Stimulated activated CD8-positive, alpha-beta memory T cell treated with anti-CD3 and anti-CD28 coated beads, Interleukin-4, amount 100 ng/mL, for 1 hour (primary cell): ENCODE data around the gene LMO7.
"Not testable (repeated sequence)": the region's sequence is repeated elsewhere in the genome, so short reads cannot be mapped to it uniquely, and the experiment has no call there.

Experiments used
- DNase-seq, 2 donors: peaks; one replicate each; pipeline ENCODE4 v3.0.0-alpha.2; 2020; ENCODE audit warnings: low read depth in 2 of 2, low spot score in 1 of 2

LMO7 gene

DNA sequence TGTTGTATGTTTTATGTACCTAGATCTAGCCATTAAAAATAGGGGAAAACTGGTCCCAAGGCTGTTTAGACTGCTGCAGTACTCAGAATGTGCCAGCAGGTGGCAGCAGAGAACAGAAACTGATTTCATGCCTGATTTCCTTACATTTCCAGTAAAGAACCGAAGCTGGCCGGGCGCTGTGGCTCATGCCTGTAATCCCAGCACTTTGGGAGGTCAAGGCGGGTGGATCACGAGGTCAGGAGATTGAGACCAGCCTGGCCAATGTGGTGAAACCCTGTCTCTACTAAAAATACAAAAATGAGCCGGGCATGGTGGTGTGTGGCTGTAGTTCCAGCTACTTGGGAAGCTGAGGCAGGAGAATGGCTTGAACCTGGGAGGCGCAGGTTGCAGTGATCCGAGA, 59.8 kb downstream of the LMO7 start:
- DNase-seq = peak; percentile 54 to 56

DNA sequence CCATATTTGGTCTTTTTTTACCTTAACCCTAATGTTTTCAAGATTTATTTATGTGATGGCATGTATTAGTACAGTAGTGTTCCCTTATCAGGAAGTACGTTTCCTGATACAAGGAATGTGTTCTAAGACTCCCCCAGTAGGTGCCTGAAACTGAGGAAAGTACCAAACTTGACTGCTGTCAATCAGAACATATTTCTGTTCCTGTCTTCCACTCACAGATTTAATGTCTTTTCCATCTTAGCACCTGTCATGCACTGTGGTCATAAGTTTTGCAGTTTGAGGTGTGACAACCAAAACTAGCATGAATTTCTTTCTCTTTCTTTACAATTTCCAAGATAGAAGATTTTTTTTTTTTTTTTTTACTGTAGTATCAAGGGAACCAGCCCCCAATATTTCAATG, 62.9 kb downstream of the LMO7 start:
- DNase-seq = no peak

DNA sequence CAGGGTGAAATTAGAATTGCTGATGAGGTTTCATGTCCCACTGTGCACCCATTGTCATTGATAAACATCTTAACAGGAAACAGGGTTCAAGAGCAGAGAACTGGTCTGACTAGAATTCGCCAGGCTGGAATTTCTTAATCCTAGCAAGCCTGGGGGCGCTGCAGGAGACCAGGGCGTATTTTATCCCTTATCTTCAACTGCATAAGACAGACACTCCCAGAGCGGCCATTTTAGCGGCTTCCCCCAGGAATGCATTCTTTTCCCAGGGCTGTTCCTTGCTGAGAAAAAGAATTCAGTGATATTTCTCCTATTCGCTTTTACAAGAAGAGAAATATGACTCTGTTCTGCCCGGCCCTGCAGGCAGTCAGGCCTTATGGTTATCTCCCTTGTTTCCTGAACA, 63.6 kb downstream of the LMO7 start:
- DNase-seq = not testable (repeated sequence)

DNA sequence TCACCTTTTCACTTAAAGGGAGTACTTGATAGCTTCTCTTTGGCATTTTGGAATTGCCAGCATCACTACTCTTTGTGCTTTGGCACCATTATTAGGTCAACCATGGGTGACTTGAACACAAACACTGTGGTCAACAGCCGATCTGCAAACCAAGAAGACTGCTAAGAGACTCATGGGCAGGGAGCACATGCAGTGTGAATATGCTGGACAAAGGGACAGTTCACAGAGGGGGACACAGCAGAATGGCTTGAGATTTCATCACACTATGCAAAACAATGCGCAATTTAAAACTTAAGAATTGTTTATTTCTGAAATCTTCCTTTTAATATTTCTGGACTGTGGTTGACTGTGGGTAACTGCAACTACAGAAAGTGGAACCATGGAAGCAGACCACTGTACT, 64.4 kb downstream of the LMO7 start:
- no peak for DNase-seq

DNA sequence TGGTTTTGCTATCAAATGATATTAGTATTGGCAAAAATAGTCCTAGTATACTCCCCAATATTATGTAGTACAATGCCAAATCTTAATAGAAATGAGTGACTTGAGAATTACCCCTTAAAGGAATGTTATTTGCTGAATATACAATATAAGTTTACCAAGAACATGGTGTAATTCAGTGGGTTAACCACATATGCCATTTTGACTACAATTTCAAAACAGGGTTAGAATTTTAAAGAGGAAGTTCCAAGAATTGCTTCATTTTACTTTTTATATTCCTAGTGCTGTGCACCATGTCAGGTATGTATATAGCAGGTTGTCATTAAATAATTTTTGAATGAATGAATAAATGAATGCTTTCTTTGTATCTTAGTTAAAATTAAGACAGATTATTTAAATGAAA, 66.3 kb downstream of the LMO7 start:
- no peak for DNase-seq

DNA sequence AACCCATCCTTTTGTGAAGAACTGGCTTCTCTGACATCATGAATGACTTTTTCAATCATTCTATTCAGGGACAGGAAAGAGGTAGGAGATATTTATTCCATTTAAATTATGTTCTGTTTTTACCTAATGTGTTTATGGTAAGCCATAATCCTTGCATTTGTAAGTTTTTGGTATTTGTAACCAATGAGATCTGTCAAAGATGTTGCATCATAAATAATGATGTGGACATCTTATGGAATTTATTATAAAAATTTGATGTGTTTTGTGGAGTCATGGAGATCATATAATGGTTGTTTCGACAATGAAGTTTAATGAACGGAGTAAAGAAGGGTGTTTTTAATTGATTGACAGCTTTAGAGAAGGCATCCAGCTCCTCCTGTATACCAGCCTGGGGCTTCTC, 67.6 kb downstream of the LMO7 start:
- DNase-seq = no peak

DNA sequence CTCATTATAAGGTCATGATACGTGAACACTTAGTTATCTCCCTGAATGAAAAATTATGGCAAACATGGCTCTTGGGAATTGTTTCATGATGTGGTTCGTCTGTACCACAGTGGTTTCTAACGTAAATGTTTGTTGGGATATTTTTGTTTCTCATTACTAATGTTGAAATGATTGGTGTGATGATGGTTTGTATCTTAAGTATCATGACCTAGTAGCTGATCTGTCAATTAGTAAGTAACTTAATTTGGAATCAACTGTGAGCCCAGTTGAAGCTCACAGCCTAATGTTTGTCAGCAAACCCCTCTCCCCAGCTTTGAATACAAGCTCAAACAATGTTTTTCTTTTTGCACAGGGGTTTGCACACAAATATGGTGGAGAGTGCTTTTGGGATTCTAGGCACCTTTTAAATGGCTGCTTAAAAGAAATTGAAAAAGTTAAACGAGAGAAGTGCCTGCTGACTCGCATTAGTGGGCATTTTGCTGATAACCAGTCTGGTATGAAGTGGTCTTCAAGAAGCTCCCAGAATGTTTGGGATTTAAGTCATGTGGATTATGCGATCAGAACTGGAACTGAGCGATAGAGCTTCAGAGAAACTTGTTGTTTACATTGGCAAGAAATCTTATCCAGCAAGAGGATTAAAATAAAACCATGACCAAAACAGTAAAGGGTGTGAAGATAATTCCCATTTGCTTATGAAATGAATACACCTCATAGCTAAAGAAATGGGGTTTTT, 68.2 kb downstream of the LMO7 start:
- no peak for DNase-seq

DNA sequence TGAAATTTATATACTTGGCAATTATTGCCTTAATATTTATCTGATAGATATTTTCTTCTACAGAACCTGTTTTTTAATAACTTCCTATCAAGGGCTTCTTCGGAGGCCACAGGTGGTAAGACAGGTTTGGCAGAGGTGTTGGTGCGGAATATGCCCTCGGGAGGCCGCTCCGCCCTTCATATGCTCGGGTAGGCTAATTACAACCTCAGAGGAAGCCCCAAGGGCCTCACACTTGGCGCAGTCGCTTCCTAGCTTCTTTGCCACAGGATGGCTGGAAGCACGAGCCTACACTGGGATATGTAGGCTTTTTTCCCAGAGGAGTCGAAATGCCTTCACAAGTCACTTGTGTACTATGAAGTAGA, 68.8 kb downstream of the LMO7 start:
- DNase-seq = no peak

DNA sequence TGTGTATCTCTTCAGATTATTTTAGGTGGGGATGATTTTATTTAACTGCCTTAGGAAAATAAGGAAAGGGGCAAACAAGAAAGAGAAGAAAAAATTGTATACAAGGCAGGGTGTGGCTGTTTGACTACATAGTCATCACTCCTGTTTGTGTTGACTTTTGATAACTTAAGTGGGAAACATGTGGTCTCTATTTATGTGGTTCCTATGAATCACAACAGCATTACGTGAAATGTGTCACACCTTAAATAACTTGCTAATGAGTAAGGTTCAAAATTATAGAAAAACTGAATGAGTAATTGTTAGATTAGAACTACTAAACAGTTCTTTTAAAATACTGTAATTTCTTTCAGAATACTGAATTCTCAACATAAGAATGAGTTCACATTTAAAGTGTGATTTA, 69.3 kb downstream of the LMO7 start:
- DNase-seq = no peak

DNA sequence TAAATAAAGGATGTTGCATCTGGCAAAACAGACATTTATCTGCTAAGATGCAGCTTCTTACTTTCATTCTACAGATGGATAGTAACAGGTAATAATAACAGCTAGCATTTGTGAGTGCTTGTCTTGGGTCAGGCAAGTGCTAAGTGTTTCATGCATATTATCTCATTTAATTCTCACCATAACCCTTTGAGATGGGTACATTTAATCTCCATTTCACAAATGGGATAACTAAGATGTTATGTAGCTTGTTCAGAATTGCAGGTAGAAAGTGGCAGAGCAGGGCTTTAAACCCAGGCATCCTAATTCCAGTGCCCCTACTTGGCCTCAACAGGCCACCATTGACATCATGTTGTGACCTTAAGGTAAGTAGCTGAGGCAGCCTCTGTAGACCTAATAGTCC, 69.8 kb downstream of the LMO7 start:
- no peak for DNase-seq

DNA sequence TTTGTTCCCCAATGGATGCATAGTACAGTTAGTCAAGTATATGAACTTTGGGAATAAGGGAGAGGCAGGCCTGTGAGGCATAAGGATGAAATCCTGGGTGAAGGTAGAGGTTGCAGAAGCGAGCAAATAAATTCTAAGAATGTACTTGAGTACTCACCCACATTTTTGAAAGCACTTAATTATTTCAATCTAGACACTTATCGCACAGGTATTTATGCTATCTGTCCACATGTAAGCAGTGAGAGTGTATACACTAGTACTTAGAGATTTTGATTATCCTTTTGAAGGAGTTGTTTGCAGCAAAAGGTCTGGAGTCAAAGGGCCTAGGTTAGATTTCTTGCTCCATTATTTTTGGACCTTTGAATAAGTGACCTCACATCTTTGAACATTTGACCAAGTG, 77.7 kb downstream of the LMO7 start:
- no peak for DNase-seq

DNA sequence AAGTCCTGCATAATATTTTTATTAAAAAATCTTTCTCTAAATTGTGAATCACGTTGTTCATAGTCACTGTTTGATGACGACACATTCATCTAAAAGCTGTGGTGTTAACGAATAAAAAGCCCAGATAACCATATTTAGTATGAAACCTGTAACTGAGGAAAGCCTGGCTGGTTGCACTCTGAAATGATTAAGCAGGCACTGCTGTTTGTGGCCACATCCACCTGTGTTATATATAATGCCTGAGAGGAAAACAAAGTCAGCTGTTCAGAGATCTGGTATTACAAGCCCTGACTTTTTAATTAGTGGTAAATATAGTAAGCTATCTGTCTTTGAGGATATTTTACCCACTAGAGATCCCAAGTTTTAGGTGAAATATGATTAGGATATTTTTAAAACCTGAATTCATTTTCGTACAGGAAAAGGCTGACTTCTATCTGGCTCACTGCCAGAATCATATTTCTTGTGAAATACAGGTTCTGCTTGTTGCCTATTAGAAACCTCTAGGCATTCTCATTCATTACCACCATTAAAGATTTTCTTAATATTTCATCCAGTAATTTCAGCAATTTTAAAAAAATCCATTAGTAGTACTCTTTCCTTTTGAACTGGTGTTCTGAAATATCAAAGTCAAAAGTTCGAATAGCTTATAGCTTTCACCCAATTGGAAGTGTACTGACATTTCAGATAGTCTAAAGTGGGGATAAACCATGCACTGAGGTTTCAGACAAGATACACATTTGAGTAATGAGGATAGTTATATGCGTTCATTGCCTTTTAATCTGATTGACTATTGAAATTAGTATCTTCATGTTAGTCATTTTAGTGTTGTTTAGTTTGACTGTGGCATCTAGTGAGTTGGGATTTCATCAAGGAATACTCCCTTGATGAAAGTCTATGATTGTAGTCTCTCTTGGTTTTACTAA, 79.7 kb downstream of the LMO7 start:
- no peak for DNase-seq

DNA sequence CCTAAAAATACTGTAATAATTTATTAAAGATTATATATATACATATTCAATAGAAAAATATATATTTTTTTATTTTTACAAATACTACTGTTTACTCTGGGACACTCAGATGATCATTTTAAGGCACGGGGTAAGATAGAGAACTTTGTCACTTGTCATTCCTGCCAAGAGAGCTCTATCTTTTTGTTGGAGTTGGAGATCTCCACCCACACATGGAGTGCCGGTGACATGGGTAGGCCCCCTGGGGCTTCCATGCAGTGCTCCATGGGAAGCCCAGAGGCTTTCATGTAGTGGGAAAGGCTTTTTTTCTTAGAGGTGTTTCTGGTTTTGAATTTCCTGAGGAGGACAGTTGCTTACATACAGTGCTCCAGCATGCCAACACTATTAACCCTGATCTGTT, 81.4 kb downstream of the LMO7 start:
- DNase-seq = no peak

DNA sequence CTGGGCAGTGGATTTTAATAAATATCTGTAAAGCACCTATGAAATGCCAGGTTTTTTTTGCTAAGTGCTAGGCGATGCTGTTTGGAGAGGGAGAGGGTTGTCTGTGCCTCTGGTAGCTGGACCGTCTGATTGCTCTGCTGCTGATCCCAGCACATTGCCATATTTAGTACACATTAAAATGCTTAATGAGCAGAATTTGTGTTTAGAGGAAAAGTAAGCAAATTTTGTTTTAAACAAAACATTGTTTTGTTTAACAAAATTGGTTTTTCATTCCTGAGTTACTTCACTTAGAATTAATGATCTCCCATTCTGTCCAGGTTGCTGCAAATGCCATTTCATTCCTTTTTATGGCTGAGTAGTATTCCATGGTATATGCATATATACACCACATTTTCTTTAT, 85.2 kb downstream of the LMO7 start:
- no peak for DNase-seq

DNA sequence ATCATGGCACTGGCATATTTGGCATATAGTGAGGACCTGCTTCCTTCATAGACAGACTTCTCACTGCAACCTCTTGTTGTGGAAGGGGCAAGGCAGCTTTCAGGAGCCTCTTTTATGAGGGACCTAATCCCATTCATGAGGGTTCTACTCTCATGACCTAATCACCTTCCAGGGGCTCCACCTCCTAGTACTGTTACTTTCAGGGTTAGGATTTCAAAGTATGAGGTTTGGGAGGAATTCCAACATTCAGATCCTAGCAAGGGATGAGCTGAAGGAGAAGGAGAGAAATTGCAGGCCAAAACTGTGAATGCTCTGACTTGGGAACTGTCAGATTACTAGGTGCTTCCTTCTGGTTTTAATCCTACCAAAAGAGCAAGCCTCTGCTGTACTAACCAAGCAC, 87.8 kb downstream of the LMO7 start:
- no peak for DNase-seq

DNA sequence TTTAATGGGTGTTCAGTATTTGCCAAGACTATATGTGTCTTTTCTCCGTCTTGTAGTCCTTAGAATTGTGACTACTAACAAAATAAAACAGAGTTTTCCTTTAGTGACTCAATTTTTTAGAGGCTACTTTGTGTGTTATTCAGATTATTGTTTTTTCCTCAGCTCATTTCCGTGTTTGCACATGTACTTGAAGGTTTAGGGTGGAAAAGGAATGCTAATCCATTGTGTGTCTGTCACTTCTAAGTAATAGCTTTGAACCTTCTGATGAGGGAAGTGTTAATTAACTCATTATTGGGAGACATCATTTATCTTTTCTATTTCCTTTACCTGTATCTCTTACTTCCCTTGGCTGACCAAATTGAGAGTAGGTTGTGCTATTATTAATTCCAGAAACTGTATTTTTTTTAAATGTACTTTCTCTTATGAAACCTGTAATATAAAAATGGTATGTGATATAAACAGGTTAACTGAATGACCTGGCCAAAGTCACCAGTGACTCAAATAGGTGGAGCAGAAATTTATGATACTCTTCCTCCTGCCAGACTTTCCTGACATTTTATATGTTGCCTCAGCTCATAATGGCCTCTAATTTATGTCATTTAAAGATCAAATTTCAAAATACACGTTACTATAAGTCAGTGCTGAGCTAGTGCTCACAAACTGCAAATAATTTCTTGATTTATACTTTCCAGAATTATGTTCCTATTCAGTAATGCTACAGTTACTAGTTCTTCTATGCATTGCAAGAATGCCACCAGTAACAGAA, 88.8 kb downstream of the LMO7 start:
- DNase-seq = no peak

DNA sequence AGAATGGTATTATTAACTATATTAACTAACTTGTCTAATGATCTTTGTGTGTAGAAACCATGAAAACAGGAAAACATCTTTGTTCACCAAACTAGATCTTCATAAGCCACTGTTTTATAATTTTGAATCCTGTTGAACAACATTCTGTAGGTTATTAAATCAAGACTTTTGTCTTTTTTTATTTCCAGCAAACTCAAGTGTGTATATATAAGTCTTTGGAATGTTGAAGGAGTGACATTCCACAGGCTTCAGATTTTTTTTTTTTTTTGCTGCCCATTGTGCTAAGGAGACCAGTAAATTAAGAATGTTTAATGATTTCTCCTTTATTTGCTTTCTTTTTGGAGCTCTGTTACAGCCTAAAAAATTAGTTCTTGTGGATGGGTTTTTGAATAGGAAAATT, 89.6 kb downstream of the LMO7 start:
- no peak for DNase-seq

DNA sequence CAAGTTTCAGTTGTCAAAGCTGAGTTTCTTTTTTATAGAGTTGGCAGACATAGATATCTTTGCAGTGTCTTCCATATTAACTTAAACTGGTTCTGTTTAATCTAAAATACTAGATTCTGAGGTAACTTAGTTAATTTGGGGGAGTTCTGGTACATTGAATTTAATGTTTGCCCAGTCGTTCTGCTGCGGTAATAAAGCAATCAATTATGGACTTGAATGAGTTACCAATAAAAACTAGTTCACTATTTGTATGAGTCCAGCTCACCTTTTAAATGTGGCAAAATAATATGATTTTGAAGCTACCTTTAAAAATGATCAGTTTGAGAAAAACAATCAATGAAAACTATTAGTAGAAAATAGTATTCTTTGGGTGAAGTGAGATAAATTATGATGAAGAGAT, 90.2 kb downstream of the LMO7 start:
- no peak for DNase-seq

DNA sequence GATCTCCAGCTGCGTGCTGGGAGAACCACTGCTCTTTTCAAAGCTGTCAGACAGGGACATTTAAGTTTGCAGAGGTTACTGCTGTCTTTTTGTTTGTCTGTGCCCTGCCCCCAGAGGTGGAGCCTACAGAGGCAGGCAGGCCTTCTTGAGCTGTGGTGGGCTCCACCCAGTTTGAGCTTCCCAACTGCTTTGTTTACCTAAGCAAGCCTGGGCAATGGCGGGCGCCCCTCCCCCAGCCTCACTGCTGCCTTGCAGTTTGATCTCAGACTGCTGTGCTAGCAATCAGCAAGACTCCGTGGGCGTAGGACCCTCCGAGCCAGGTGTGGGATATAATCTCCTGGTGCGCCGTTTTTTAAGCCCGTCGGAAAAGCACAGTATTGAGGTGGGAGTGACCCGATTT, 97.0 kb downstream of the LMO7 start:
- DNase-seq = not testable (repeated sequence)

DNA sequence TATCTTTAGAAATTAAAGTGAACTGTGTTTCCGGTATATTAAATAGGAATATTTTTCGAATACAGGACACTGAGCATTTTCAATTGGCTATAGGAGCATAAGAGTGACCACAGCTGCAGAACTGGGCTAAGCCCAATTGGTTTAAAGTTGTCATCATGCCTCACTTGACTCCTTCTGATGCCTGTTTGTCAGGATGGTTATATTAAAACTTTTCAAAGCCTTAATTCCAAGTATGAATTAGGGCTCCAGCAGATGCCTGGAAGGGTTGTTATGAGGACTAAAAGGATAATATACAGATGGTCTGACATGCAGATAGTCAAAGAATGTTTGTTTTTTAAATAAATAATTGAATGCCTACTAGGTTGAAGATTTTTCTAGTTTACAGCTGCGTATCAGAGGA, 100.0 kb downstream of the LMO7 start:
- DNase-seq = no peak

DNA sequence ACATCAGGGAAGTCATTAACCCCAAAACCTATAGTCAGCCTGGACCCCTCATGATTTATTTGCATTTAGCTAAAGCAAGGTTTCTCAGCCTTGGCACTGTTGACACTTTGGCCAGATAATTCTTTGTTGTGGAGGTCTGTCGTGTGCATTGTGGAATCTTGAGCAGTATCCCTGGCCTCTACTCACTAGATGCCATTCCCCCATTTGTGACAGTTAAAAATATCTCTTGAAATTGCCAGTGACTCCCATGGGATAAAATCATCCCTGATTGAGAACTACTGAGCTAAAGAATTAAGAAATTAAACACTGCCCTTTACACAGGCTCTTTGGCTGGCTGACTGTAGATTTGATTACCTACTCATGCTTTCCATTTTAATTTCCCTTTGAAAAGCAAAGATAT, 102.7 kb downstream of the LMO7 start:
- DNase-seq = no peak
